T-helper 1 cell (primary cell): Measurements from ENCODE around the gene RANBP3.

Source experiments
- DNase-seq, 5 donors: peaks; one replicate each; pipeline ENCODE4 v3.0.0-alpha.2; 2012 to 2020

RANBP3 gene

DNA sequence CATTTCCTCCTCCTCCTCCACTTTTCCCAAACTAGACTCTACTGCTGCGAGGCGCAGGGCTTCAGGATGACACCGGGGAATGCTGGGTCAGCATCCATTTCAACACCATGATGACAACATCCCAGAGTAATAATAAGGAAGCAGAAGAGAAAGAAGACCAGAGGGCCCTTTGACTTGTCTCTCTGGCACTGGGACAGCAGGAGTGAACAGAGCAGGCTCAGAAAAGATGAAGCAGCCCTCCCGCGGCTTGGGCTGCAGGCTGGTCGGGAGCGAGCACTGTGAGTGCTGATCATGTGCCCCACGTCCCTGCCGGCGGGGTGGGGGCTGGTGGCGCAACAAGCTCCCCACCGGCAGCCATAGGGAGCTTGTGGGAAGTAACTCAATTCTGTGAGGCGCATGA lies 30.5 kb downstream of the RANBP3 start:
- no peak for DNase-seq

DNA sequence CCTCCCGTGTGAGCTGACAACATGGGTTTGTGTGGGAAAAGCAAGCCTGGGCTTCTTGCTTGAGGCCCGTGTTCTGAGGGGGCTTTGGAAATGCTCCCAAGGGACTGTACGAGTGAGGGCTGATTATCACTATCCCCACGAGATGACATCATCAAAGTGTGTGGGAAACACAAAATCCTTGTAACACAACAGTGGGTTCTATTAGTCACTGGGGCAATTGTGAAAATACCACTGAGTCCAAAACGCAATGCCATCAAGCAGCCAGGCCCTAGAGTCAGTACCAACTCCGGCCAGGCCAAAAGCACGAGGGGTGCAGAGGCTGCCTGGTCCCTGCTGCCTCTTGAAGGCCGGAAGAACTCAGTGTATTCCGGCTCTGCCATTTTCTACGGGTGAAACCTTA lies 34.3 kb downstream of the RANBP3 start:
- no peak for DNase-seq

DNA sequence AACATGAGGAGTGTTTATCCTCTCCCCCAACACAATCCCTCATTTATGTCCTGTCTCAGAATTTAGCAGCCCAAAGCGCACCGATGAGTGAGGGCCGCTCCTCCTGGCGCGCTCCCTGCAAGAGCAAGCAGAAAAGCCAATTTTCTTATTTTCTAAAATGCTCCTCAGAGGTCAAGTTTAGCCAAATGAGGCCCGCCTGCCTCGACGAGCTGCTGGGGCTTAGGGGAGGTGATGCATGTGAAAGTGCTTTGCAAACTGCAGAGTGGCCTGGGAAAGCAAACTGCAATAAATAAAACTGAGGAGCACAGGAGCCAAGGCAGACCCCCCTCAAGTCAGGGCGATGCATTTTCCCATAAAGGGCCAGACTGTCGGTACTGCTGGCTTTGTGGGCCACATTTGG lies 34.9 kb downstream of the RANBP3 start:
- no peak for DNase-seq

DNA sequence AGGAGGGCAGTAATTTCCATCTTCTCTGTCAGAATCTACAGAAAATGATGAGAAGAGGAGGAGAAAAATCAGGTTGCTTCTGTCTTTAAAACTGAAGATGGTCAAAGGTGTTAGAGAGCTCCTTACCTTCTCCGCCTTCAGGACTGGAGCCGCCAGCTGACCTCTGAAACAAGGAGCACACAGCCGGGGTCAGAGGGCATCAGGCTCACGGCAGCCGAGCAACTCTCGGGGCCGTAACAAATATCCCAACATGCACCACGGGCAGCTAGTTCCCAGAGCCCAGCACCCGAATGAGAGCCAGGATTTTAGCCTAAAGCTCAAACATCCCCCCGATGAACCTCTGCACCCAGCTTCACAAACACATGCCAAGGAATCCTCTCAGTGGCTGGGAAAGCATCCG lies 36.3 kb downstream of the RANBP3 start:
- DNase-seq: no peak

GRCh38 chr19:5940260-5941208 lies 37.4 kb downstream of the RANBP3 start:
- no peak for DNase-seq

GRCh38 chr19:5937550-5937949 lies 40.4 kb downstream of the RANBP3 start:
- DNase-seq: no peak

- DNase-seq: no peak
Observed at GRCh38 chr19:5936292-5936592, 41.7 kb downstream of the RANBP3 start.

DNA sequence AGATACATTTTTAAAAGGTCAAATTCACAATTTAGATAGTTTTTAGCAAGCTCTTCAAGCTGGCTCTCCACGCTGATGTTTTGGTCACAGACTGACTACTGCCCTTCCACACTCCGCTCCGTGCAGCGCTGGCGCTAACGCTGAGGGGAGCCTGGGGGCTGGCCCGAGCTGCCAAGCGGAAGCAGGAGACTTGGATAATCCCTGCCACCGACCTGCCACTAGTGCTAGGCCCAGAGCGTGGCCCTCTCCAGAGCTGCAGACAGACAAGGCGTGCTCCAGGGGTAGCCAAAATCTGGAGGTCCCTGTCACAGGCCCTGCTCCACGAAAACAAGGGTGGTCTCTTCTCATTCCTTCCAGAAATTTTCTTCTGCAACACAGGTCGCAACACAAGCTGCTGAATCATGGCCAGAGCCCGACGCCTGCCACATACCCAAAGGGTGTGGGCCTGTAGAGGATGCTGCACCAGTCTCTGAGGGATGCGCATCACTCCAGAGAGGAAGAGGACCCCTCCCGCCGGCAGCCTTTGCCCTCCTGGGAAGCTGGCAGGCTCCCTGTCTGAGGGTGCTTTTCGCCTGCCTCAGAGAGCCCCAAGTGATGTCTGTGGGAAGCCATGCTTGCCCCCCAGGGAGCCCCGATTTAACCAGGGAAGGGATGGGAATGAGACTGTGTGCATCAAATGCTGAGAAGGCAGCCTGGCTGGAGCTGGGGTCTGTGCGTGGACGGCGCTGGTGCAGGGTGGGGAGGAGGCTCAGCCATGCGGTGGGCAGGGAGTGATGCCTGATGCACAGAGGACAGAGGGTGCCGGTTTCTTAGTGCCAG lies 42.3 kb downstream of the RANBP3 start:
- DNase-seq: no peak

DNA sequence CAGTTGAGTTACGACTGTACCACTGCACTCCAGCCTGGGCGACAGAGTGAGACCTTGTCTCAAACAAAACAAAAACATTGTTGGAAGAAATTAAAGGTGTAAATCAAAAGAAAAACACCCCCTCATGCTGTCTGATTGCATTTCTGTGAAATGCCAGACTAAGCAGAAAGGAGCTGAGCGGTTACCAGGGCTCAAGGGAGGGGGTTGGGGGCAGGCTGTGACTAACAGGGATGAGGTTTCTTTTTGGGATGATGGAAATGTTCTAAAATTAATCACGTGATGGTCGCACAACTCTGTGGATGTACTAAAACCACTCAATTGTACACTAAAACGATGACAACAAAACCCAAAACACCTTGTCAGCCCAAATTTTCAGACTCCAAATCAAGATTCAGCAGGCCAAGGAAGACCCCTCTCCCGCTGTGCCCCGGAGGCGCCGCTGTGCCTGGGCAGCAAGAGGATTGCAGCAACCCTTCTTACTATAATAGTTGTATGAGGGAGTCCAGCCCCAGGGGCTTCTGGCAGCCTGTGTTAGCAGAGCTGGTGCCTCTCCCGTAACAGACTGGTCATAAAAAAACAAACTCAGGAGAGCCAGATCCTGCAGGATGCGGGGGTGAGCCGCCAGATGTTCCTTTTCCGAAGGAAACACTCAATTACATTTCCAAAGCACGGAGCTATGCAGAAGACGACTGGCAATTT lies 43.0 kb downstream of the RANBP3 start:
- no peak for DNase-seq

DNA sequence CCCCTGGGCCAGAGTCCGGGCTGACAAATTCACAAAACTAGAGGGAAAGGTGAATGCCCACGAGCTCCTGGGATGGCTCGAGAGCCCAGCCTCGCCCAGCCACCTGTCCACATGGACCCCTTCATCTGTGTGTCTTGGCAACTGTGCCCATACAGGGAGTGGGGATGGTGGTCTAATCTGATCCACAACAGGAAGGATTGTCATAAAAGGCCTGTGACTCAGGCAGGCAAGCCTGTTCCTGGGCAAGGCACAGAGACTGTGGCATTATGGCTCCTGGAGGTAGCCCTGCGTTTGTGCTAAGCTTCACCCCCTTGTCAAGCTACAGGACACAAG lies 43.9 kb downstream of the RANBP3 start:
- no peak for DNase-seq

DNA sequence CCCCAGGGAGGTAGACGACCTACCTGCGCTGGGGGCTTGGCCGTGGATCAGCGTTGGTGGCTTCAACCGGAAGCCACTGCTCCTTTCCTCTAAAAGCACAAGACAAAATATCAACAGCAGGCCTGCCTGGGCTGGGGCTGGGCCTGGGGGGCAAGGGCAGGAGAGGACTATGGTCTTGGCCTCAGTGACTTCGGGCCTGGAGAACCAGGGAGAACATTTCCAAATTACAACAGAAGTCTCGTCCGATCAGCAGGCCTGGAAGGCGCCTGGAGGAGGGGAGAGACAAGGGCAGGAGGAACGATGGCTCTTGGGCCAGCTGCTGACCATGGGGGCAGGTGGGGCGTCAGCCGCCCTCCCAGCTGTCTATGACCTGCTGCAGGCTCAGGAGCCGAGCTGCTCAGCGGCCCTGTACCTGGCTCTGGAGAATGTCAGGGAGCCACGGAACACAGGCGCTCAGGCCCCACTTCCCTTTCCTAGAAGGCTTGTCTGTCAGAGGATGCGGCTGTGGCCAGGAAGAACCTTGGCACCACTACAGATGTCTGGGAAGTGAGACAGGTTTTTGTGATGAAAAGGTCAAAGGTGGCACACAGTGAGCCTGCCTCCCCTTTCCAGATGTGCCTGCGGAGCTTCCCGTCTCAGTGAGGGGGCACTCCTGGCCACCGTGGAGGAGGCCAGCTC lies 44.4 kb downstream of the RANBP3 start:
- DNase-seq: no peak

DNA sequence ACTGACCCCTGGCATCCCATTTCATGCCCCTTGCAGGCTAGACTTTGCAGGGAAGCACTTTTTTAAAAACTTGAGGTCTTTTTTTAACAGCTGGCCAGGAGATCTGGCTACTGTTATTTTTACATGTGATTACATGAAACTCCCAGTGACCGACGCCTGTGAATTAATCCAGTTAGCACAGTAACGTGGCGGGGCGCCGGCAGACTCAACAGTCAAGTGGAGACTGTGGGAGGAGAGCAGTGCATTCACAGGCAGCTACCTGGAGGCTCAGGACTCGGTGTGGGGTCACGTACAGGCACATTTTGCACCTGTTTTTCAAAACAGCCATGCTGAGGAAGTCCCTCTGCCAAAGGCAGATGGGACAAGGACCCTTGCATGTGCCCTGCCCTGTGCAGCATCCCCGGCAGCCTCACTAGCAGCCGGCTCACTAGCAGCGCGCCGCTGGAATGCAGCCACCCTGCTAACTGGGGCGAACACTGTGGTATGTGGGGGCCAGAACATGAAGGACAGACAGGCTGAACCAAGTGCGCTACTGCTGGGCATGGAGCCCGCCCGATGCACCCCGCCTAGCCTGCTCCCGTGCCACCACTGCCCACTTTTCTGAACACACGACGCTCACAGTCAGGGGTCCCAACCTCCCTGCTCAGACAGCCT lies 45.2 kb downstream of the RANBP3 start:
- no peak for DNase-seq

DNA sequence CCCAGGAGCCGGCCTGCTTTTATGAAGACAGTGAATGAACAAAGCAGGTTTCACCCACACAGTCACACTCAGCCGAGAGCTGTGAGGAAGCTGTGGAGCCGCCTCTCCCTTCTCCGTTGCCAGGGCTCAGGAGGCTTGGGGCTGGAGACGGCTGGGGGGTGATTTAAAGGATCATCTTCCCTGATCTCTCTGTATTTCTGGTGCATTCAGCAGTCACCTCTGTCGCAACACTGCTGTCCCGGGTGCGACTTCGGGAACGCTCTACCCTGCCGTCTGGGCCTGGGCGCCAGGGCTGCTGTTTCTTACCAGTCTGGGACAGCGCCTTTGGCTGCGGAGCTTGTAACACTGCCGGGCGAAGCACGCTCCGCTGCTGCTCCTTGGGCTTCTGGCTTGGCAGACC lies 45.8 kb downstream of the RANBP3 start:
- no peak for DNase-seq

GRCh38 chr19:5931251-5931650 lies 46.7 kb downstream of the RANBP3 start:
- no peak for DNase-seq

GRCh38 chr19:5929625-5930024 lies 48.3 kb downstream of the RANBP3 start:
- DNase-seq: no peak

DNA sequence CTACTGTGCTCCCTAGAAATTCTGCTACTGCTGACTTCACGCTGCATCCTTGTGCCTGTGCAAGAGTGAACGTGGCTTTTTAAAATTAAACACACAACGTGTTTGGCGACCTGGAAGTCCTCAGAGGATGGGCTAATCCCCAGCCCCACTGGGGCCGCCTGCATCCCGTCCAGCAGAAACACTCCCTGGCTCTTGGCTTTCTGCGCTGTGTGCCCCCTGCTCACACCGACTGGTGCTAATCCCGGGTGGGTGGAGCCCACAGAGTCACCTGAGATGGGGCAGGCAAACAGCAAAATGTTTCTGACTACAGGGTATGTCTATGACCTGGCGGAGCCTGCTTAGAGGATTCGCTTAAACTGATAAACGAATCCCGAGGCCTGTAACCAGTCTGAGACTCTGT lies 48.8 kb downstream of the RANBP3 start:
- DNase-seq: no peak

DNA sequence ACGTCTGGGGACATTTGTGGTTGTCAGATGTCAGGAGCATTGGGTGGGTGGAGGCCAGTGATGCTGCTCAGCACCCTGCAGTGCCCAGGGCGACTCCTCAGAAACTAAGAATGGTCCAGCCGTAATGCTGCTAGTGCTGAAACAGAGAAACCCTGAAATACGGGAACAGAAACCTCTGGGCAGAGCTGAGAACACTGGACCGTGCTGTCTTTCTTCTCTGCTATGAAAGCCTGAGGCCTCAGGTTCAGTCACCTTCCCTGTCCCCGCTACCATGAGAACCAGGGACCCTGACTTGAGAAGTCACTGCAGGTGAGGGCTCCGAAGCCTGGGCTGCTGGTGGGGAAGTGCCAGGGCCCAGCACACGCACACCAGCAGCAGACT lies 50.5 kb downstream of the RANBP3 start:
- no peak for DNase-seq

DNA sequence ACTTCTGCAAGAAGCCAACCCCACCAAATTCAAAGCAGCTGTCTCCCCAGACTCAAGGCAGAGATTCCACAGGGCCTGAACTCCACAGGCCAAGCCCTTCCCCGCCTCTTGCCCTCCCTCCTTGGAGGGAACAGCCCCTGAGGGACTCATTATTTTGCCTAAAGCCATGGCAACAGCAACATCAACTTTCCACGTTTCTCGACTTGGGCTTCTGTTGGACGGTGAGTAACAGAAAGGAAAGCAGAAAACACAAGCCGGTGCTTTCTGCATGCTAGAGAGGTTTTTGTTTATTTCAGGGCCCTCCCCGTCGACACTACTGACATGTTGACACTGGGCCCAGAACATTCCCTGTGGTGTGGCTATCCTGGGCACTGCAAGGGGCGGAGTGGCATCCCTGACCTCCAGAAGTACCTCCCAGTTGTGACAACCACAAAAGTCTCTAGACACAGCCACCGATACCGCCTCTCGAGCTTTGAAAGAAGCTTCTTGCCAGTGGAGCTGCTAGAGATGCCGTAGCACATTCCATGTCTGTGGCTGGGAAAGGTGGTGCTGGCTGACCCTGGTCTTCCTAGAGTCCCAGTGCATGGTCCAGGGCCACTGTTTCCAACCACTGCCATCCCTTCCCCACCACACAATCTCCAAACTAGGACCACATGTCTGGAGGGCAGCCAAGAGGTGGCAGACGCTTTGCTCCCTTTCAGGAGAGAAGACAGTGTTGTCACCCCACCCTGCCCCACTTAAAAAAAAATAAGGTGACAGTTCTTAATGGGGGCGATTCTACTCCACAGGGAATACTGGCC lies 51.1 kb downstream of the RANBP3 start:
- no peak for DNase-seq

GRCh38 chr19:5925830-5926427 lies 52.0 kb downstream of the RANBP3 start:
- no peak for DNase-seq

DNA sequence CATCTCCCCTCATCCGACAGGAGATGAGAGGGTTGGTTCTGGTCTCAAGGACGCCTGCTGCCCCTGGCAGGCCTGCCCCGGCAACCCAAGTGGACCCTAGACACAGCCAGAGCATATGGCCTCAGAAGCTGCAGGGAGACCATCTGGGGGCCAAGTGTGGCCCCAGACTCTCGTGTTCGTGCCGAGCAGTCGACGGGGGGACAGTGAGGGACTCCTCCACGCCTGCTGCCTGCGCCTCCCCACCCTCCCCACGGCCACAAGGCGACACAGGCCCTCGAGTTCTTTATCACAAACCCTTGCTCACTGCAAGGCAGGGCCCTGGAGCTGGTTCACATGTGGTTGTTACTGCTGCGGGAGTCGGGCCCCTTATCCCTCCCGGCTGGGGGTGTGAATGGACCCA lies 54.6 kb downstream of the RANBP3 start:
- DNase-seq: no peak

GRCh38 chr19:5922161-5922545 lies 55.8 kb downstream of the RANBP3 start:
- DNase-seq: no peak
